Central memory CD8-positive, alpha-beta T cell (primary cell): ENCODE results near the gene CRELD2.
A peak's percentile ranks its signal among the peaks of the same experiment; 100 is the strongest.
"Not testable (repeated sequence)": the region's sequence is repeated elsewhere in the genome, so short reads cannot be mapped to it uniquely, and the experiment has no call there.

Experiments
- ATAC-seq: fragments of 150-1000 bp; cut with Tn5 transposase; replicated peaks from 2 replicates; pipeline ENCODE4 v1.10.0; 2022; ENCODE audit warnings: mild to moderate bottlenecking, moderate FRiP score, moderate number of reproducible peaks; ENCODE audit not compliant: poor library complexity, severe bottlenecking; ENCODE audit errors: extremely low read depth
- DNase-seq, 2 donors: peaks; one replicate each; pipeline ENCODE4 v3.0.0; 2021; ENCODE audit warnings: low spot score in 2 of 2
- H3K27ac Mint-ChIP-seq: one replicate; pipeline ENCODE4 v1.8.0; 2022; ENCODE audit warnings: low read depth, mild to moderate bottlenecking, moderate library complexity, mixed read lengths
- H3K27me3 Mint-ChIP-seq: one replicate; pipeline ENCODE4 v1.8.0; 2022; ENCODE audit warnings: mixed read lengths
- H3K36me3 Mint-ChIP-seq: one replicate; pipeline ENCODE4 v1.8.0; 2022; ENCODE audit warnings: mild to moderate bottlenecking, moderate library complexity, mixed read lengths; ENCODE audit not compliant: insufficient read depth
- H3K4me1 Mint-ChIP-seq: one replicate; pipeline ENCODE4 v1.8.0; 2022; ENCODE audit warnings: mixed read lengths
- H3K4me3 Mint-ChIP-seq: one replicate; pipeline ENCODE4 v1.8.0; 2022; ENCODE audit warnings: mild to moderate bottlenecking, moderate library complexity, mixed read lengths
- H3K9me3 Mint-ChIP-seq: one replicate; pipeline ENCODE4 v1.8.0; 2022; ENCODE audit warnings: mixed read lengths

The CRELD2 gene

GRCh38 chr22:49941507-49942316 lies 23.3 kb downstream of the CRELD2 start:
- Mint-ChIP-seq H3K27ac (peak overlapping the region; percentile 32), H3K36me3 (peaks cover 4% of the 10 kb centered on the region), H3K4me3 (no peak overlapping the region), H3K4me1 (peaks cover 15% of the 10 kb centered on the region), H3K9me3 (no peaks in the 10 kb centered on the region), H3K27me3 (no peaks in the 10 kb centered on the region)
- ATAC-seq (no peak), DNase-seq (no peak)

GRCh38 chr22:49942565-49943404 lies 24.4 kb downstream of the CRELD2 start:
- H3K27me3 Mint-ChIP-seq = no peaks in the 10 kb centered on the region
- H3K36me3 Mint-ChIP-seq = peaks cover 1% of the 10 kb centered on the region
- H3K4me1 Mint-ChIP-seq = peaks cover 13% of the 10 kb centered on the region
- no peak overlapping the region for H3K4me3 Mint-ChIP-seq
- DNase-seq (no peak), ATAC-seq (no peak)
- H3K27ac Mint-ChIP-seq = no peak overlapping the region
- H3K9me3 Mint-ChIP-seq = no peaks in the 10 kb centered on the region

- Mint-ChIP-seq H3K4me3 (peak overlapping the region; percentile 11), H3K27ac (peak overlapping the region; percentile 35), H3K9me3 (no peaks in the 10 kb centered on the region), H3K27me3 (no peaks in the 10 kb centered on the region), H3K4me1 (peaks cover 13% of the 10 kb centered on the region), H3K36me3 (peaks cover 1% of the 10 kb centered on the region)
- no peak for DNase-seq
- ATAC-seq = no peak
These were observed 25.0 kb downstream of the CRELD2 start for GRCh38 chr22:49943405-49943765.

GRCh38 chr22:49943771-49944398 lies 25.5 kb downstream of the CRELD2 start:
- no peak for ATAC-seq
- no peaks in the 10 kb centered on the region for H3K27me3 Mint-ChIP-seq
- H3K9me3 Mint-ChIP-seq = no peaks in the 10 kb centered on the region
- peaks cover 13% of the 10 kb centered on the region for H3K4me1 Mint-ChIP-seq
- H3K36me3 Mint-ChIP-seq = peaks cover 1% of the 10 kb centered on the region
- no peak for DNase-seq
- H3K4me3 Mint-ChIP-seq = peak overlapping the region; percentile 11
- peak overlapping the region; percentile 35 for H3K27ac Mint-ChIP-seq

- H3K9me3 Mint-ChIP-seq = no peaks in the 10 kb centered on the region
- ATAC-seq = peak; percentile 63
- H3K4me3 Mint-ChIP-seq = peak overlapping the region; percentile 11
- peaks cover 1% of the 10 kb centered on the region for H3K36me3 Mint-ChIP-seq
- peak overlapping the region; percentile 32 for H3K27ac Mint-ChIP-seq
- H3K27me3 Mint-ChIP-seq = no peaks in the 10 kb centered on the region
- peak in 1 of 2 donors; percentile 45 for DNase-seq
- H3K4me1 Mint-ChIP-seq = peaks cover 13% of the 10 kb centered on the region
These were observed 26.0 kb downstream of the CRELD2 start for GRCh38 chr22:49944399-49944891.

GRCh38 chr22:49945042-49945794 lies 26.8 kb downstream of the CRELD2 start:
- DNase-seq (peak in 1 of 2 donors; percentile 65), ATAC-seq (peak; percentile 34)
- H3K36me3 Mint-ChIP-seq, H3K4me3 Mint-ChIP-seq, H3K27me3 Mint-ChIP-seq, H3K9me3 Mint-ChIP-seq: not testable (repeated sequence)
- Mint-ChIP-seq H3K27ac (peak overlapping the region; percentile 83), H3K4me1 (peaks cover 13% of the 10 kb centered on the region)

- no peak for ATAC-seq
- no peaks in the 10 kb centered on the region for H3K9me3 Mint-ChIP-seq
- no peak overlapping the region for H3K27ac Mint-ChIP-seq
- peaks cover 1% of the 10 kb centered on the region for H3K36me3 Mint-ChIP-seq
- H3K4me1 Mint-ChIP-seq = peaks cover 7% of the 10 kb centered on the region
- H3K27me3 Mint-ChIP-seq = no peaks in the 10 kb centered on the region
- no peak for DNase-seq
- no peak overlapping the region for H3K4me3 Mint-ChIP-seq
These were observed 28.3 kb downstream of the CRELD2 start for GRCh38 chr22:49946612-49947295.

- no peaks in the 10 kb centered on the region for H3K27me3 Mint-ChIP-seq
- no peaks in the 10 kb centered on the region for H3K9me3 Mint-ChIP-seq
- ATAC-seq (no peak), DNase-seq (no peak)
- H3K4me3 Mint-ChIP-seq = no peak overlapping the region
- peaks cover 7% of the 10 kb centered on the region for H3K4me1 Mint-ChIP-seq
- H3K27ac Mint-ChIP-seq = no peak overlapping the region
- peaks cover 1% of the 10 kb centered on the region for H3K36me3 Mint-ChIP-seq
These were observed 28.8 kb downstream of the CRELD2 start for GRCh38 chr22:49947296-49947622.

GRCh38 chr22:49948116-49948957 lies 29.9 kb downstream of the CRELD2 start:
- no peak overlapping the region for H3K4me3 Mint-ChIP-seq
- DNase-seq (no peak), ATAC-seq (no peak)
- H3K4me1 Mint-ChIP-seq = peaks cover 7% of the 10 kb centered on the region
- peaks cover 1% of the 10 kb centered on the region for H3K36me3 Mint-ChIP-seq
- no peak overlapping the region for H3K27ac Mint-ChIP-seq
- H3K9me3 Mint-ChIP-seq = no peaks in the 10 kb centered on the region
- H3K27me3 Mint-ChIP-seq = no peaks in the 10 kb centered on the region

GRCh38 chr22:49948958-49949913 lies 30.8 kb downstream of the CRELD2 start:
- no peaks in the 10 kb centered on the region for H3K9me3 Mint-ChIP-seq
- no peak for DNase-seq
- no peak overlapping the region for H3K27ac Mint-ChIP-seq
- no peaks in the 10 kb centered on the region for H3K27me3 Mint-ChIP-seq
- ATAC-seq = no peak
- H3K36me3 Mint-ChIP-seq = peaks cover 1% of the 10 kb centered on the region
- peaks cover 7% of the 10 kb centered on the region for H3K4me1 Mint-ChIP-seq
- H3K4me3 Mint-ChIP-seq = no peak overlapping the region
